DND-41 (cell line): ENCODE measurements around the gene NTN5.

Experiments used
- ATAC-seq: fragments of 200-7000 bp; cut with Tn5 transposase; 3 replicates; pipeline ENCODE4 v1.9.1; 2021; ENCODE audit warnings: low read depth; ENCODE audit not compliant: insufficient read depth
- DNase-seq: peaks from one replicate; pipeline ENCODE4 v3.0.0-alpha.2; 2020
- H2AFZ ChIP-seq: 2 replicates; pipeline ENCODE4 v1.6.0; 2012; ENCODE audit warnings: low read depth, low read length
- H3K27ac ChIP-seq: 2 replicates; pipeline ENCODE4 v1.5.1; 2012; ENCODE audit warnings: low read length, inconsistent platforms
- H3K27me3 ChIP-seq: fragments of 200-600 bp; sonication (generic); 2 replicates; pipeline ENCODE4 v1.6.0; 2012; ENCODE audit warnings: low read length, mild to moderate bottlenecking, inconsistent platforms; ENCODE audit not compliant: insufficient read depth, poor library complexity
- H3K36me3 ChIP-seq: 2 replicates; pipeline ENCODE4 v1.5.1; 2012; ENCODE audit warnings: low read length, inconsistent platforms; ENCODE audit not compliant: insufficient read depth
- H3K4me1 ChIP-seq: 2 replicates; pipeline ENCODE4 v1.5.1; 2012; ENCODE audit warnings: mild to moderate bottlenecking, low read length; ENCODE audit not compliant: insufficient read depth
- H3K4me2 ChIP-seq: 2 replicates; pipeline ENCODE4 v1.6.0; 2012; ENCODE audit warnings: mild to moderate bottlenecking, moderate library complexity, low read length, inconsistent platforms; ENCODE audit not compliant: insufficient read depth
- H3K4me3 ChIP-seq, 2 experiments: fragments of 200-600 bp in 1 of 2; shearing (Covaris generic) in 1 of 2; 2 replicates each; pipeline ENCODE4 v1.5.1; 2012 to 2016; ENCODE audit warnings: inconsistent platforms in 2 of 2, low read length in 2 of 2, mild to moderate bottlenecking in 2 of 2, low read depth in 1 of 2, moderate library complexity in 1 of 2
- H3K79me2 ChIP-seq: 2 replicates; pipeline ENCODE4 v1.6.0; 2012; ENCODE audit warnings: low read length, inconsistent platforms; ENCODE audit not compliant: insufficient read depth
- H3K9ac ChIP-seq: 2 replicates; pipeline ENCODE4 v1.6.0; 2012; ENCODE audit warnings: low read depth, mild to moderate bottlenecking, inconsistent platforms, low read length, moderate library complexity
- H3K9me3 ChIP-seq: 2 replicates; pipeline ENCODE4 v1.5.1; 2012; ENCODE audit warnings: low read length, moderate library complexity, mild to moderate bottlenecking, inconsistent platforms; ENCODE audit not compliant: insufficient read depth, severe bottlenecking
- H4K20me1 ChIP-seq: 2 replicates; pipeline ENCODE4 v1.6.0; 2012; ENCODE audit warnings: low read length; ENCODE audit not compliant: insufficient read depth
- EZH2 ChIP-seq: IDR thresholded peaks from 3 replicates; pipeline ENCODE4 v1.6.1; 2012; ENCODE audit warnings: borderline replicate concordance, low read depth, mild to moderate bottlenecking, moderate library complexity, low read length, inconsistent platforms; ENCODE audit not compliant: severe bottlenecking
- TF ChIP-seq, protein P1 (sequence below): IDR thresholded peaks from 2 replicates; pipeline ENCODE4 v1.5.1; 2012; ENCODE audit warnings: borderline replicate concordance, low read length, moderate library complexity, mild to moderate bottlenecking; ENCODE audit not compliant: poor library complexity, severe bottlenecking; ENCODE audit errors: extremely low read depth

NTN5 gene

DNA sequence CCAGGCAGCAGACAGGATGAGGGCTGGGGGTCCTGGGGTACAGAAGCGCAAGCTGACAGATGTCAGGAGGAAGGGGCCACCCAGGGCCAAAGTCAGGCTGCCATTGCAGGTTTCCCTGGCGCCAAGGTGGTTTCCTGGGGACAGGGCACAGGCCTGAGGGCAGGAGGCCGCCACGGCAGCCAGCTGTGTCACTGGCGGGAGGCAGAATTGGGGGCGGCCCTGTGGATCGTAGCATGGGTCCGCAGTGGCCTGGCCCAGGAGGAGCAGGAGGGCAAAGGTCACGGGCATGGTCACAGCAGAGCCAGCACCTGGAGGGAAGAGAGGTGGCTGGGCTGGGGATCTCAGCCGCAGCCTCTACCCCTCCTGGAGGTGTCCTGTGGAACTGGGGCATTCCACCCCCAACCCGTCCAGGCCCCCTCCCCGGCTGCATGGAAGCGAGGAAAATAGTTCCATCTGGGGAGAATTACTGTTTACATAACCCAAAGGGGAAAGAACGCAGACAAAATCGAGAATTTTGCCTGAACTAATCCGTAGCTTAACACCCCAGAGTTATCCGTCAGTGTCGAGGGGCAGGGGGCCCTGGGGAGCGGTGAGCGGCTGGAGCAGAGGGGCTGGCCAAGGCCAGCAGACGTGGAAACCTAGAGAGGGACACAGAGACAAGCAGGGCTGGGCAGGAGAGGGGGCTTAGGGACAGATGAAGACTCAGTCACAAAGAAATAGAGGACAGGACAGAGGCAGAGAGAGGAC, 1.9 kb downstream of the NTN5 start:
- no peak for ATAC-seq
- no peak overlapping the region for H3K4me2 ChIP-seq
- H3K9ac ChIP-seq = no peak overlapping the region

DNA sequence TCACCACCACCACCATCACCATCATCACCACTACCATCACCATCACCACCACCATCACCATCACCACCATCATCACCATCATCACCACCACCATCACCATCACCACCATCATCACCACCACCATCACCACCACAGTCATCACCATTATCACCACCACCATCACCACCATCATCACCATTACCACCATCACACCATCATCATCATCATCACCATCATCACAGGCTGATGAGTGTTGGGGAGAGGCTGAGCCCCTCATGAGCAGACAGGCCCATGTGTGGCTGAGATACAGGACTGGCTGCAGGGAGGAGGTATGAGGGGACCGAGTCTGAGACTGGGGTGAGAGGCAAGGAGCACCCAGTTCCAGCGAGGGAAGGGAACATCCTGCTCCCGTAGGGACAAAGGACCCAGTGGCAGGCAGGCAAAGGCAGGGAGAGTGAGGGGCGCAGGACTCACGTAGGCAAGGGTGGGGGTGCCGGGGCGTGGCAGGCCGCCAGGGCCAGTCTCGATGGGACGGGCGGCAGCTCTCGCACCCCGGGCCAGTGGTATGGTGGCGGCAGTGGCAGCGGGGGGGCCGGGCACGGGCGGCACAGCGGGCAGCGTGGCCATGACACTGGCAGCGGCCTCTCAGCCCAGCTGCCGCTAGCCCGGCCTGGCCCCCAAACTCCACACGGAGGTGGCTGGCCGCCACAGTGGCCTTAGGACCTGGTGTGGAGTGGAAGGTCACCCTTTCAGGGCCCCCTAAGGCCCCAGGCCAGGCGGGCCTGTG, 2.7 kb downstream of the NTN5 start:
- Histone ChIP-seq H3K9me3 (no peaks in the 10 kb centered on the region), H3K27me3 (no peaks in the 10 kb centered on the region), H3K9ac (no peak overlapping the region), H3K27ac (no peak overlapping the region), H3K79me2 (no peaks in the 10 kb centered on the region), H3K4me1 (peaks cover 3% of the 10 kb centered on the region), H3K4me2 (no peak overlapping the region), H3K4me3 (no peak overlapping the region), H4K20me1 (no peaks in the 10 kb centered on the region), H3K36me3 (no peaks in the 10 kb centered on the region), H2AFZ (no peak overlapping the region)
- DNase-seq (no peak), ATAC-seq (no peak)
- no peak for TF ChIP-seq EZH2
- TF ChIP-seq, protein P1, sequence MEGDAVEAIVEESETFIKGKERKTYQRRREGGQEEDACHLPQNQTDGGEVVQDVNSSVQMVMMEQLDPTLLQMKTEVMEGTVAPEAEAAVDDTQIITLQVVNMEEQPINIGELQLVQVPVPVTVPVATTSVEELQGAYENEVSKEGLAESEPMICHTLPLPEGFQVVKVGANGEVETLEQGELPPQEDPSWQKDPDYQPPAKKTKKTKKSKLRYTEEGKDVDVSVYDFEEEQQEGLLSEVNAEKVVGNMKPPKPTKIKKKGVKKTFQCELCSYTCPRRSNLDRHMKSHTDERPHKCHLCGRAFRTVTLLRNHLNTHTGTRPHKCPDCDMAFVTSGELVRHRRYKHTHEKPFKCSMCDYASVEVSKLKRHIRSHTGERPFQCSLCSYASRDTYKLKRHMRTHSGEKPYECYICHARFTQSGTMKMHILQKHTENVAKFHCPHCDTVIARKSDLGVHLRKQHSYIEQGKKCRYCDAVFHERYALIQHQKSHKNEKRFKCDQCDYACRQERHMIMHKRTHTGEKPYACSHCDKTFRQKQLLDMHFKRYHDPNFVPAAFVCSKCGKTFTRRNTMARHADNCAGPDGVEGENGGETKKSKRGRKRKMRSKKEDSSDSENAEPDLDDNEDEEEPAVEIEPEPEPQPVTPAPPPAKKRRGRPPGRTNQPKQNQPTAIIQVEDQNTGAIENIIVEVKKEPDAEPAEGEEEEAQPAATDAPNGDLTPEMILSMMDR = no peak

More for the DNA sequence above, 1.9 kb downstream of the NTN5 start:
- H3K4me1 ChIP-seq = peaks cover 10% of the 10 kb centered on the region
- no peaks in the 10 kb centered on the region for H4K20me1 ChIP-seq
- no peaks in the 10 kb centered on the region for H3K79me2 ChIP-seq
- H3K4me3 ChIP-seq = no peak overlapping the region
- no peaks in the 10 kb centered on the region for H3K36me3 ChIP-seq
- H2AFZ ChIP-seq = no peak overlapping the region
- H3K27ac ChIP-seq = no peak overlapping the region
- TF ChIP-seq, protein P1 = no peak
- no peak for TF ChIP-seq EZH2
- no peak for DNase-seq
- no peaks in the 10 kb centered on the region for H3K9me3 ChIP-seq
- no peaks in the 10 kb centered on the region for H3K27me3 ChIP-seq

DNA sequence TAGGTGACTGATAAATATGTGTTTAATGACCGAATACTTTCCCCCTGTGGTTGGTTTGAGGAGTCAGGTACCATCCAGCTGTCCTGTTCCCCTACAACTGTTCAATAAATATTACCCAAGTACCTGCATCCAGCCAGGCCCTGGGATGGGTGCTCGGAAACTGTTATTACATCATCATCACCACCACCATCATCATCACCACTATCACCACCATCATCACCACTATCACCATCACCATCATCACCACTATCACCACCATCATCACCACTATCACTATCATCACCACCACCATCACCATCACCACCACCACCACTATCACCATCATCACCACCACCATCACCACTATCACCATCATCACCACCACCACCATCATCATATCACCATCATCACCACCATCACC, 4.1 kb downstream of the NTN5 start:
- ATAC-seq (no peak), DNase-seq (no peak)
- no peaks in the 10 kb centered on the region for H3K9me3 ChIP-seq
- no peak overlapping the region for H2AFZ ChIP-seq
- TF ChIP-seq, protein P1 = no peak
- TF ChIP-seq EZH2 = no peak
- no peak overlapping the region for H3K4me3 ChIP-seq
- no peaks in the 10 kb centered on the region for H3K27me3 ChIP-seq
- no peak overlapping the region for H3K27ac ChIP-seq
- no peaks in the 10 kb centered on the region for H3K79me2 ChIP-seq
- H3K4me1 ChIP-seq = no peaks in the 10 kb centered on the region
- no peaks in the 10 kb centered on the region for H3K36me3 ChIP-seq
- no peak overlapping the region for H3K4me2 ChIP-seq
- H3K9ac ChIP-seq = no peak overlapping the region
- H4K20me1 ChIP-seq = no peaks in the 10 kb centered on the region
